SU-DHL-6 (cell line): ENCODE measurements around the gene KIN.

ENCODE experiments used
- H2AFZ ChIP-seq: fragments of 200-600 bp; sonication (generic); 2 replicates; pipeline ENCODE4 v1.6.1; 2014; ENCODE audit warnings: low read depth, mild to moderate bottlenecking, moderate library complexity, mixed read lengths, antibody characterized with exemption, low read length; ENCODE audit not compliant: severe bottlenecking
- H3F3A ChIP-seq: fragments of 200-600 bp; shearing (Covaris generic); 2 replicates; pipeline ENCODE4 v1.6.0; 2016; ENCODE audit warnings: antibody characterized with exemption, mild to moderate bottlenecking; ENCODE audit not compliant: insufficient read depth
- H3K27ac ChIP-seq: fragments of 200-600 bp; sonication (generic); 2 replicates; pipeline ENCODE4 v1.5.1; 2016; ENCODE audit warnings: low read depth, mild to moderate bottlenecking, low read length, moderate library complexity, mixed read lengths
- H3K27me3 ChIP-seq: fragments of 200-600 bp; sonication (generic), shearing (Covaris generic); 2 replicates; pipeline ENCODE4 v1.6.0; 2014; ENCODE audit warnings: mild to moderate bottlenecking, low read length
- H3K36me3 ChIP-seq: fragments of 200-600 bp; sonication (generic); 2 replicates; pipeline ENCODE4 v1.6.1; 2014; ENCODE audit warnings: mild to moderate bottlenecking, low read length, mixed read lengths
- H3K4me2 ChIP-seq: fragments of 300-600, 200-600 bp; shearing (Covaris generic), sonication (generic); 2 replicates; pipeline ENCODE4 v1.6.0; 2014; ENCODE audit warnings: low read length, low read depth, mild to moderate bottlenecking; ENCODE audit not compliant: poor library complexity, severe bottlenecking
- H3K4me3 ChIP-seq: fragments of 200-600 bp; sonication (generic); 2 replicates; pipeline ENCODE4 v1.5.1; 2014; ENCODE audit warnings: antibody characterized with exemption, low read length, mild to moderate bottlenecking, mixed read lengths; ENCODE audit not compliant: insufficient read depth, poor library complexity, severe bottlenecking
- H3K79me2 ChIP-seq: fragments of 200-600 bp; sonication (generic); 2 replicates; pipeline ENCODE4 v1.6.1; 2014; ENCODE audit warnings: mild to moderate bottlenecking, low read length, moderate library complexity; ENCODE audit not compliant: insufficient read depth
- H3K9ac ChIP-seq: fragments of 200-600 bp; sonication (generic); 2 replicates; pipeline ENCODE4 v1.7.0; 2014; ENCODE audit warnings: mild to moderate bottlenecking, low read length
- H3K9me2 ChIP-seq: fragments of 200-600 bp; sonication (generic); replicated peaks from 2 replicates; pipeline ENCODE4 v1.6.1; 2014; ENCODE audit warnings: low read length; ENCODE audit not compliant: insufficient read depth
- H3K9me3 ChIP-seq: fragments of 200-600 bp; sonication (generic); 2 replicates; pipeline ENCODE4 v1.6.1; 2014; ENCODE audit warnings: low read length, mixed read lengths; ENCODE audit not compliant: insufficient read depth
- H4K20me1 ChIP-seq: fragments of 200-600 bp; sonication (generic); 2 replicates; pipeline ENCODE4 v1.6.1; 2014; ENCODE audit warnings: low read depth, mild to moderate bottlenecking, antibody characterized with exemption, low read length, moderate library complexity, mixed read lengths
- EZH2phosphoT487 ChIP-seq: fragments of 200-600 bp; sonication (generic), shearing (Covaris generic); conservative IDR thresholded peaks from 2 replicates; pipeline ENCODE4 v1.6.1; 2018; ENCODE audit warnings: mild to moderate bottlenecking, antibody characterized with exemption, low read length, moderate library complexity, mixed read lengths
- TF ChIP-seq, protein P1 (sequence below): fragments of 200-600 bp; sonication (generic); IDR thresholded peaks from one replicate; pipeline ENCODE4 v1.5.1; 2017; ENCODE audit warnings: antibody characterized with exemption, mild to moderate bottlenecking, low read length, moderate library complexity; ENCODE audit not compliant: insufficient read depth, poor library complexity, severe bottlenecking

The KIN gene

DNA sequence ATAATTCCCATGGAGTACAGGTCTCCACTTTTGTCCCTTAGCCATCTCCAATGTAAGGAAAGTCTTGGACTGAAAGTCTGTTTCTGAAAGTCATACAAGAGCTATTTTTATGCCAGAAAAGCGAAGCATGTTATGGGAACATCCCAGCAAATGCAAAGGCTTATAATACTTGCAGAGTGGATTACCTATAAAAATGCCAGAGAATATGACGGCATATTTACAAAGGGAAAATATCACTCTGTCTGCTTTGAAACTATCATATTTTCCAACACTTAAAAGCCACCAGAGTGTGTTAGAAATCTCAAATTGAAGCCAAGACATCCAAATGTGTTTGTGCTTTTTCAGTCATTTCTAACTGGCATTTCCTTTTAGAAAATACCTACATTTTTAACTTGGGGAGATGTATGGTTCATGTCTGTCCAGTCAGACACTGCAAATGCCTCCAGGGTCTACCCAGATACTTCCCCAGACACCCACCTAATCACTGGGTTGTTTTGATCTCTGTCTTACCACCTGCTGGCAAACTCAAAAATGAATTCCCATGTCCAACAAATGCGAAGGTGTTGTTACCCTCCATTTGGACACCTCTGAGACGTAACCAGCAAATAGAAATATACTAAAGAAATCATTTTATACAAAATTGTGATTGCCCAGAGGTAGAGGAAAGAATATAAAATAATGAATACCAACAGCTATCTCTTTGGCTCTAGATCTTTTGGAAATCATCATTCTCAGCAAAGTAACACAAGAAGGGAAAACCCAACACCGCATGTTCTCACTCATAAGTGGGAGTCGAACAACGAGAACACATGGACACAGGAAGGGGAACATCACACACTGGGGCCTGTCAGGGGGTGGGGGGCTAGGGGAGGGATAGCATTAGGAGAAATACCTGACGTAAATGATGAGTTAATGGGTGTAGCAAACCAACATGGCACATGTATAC is 83.4 kb downstream of the KIN start:
- no peaks in the 10 kb centered on the region for H3K36me3 ChIP-seq
- H3K9ac ChIP-seq: no peak overlapping the region
- no peak overlapping the region for H3K4me2 ChIP-seq
- no peaks in the 10 kb centered on the region for H3F3A ChIP-seq
- no peaks in the 10 kb centered on the region for H4K20me1 ChIP-seq
- no peaks in the 10 kb centered on the region for H3K9me2 ChIP-seq
- no peaks in the 10 kb centered on the region for H3K9me3 ChIP-seq
- TF ChIP-seq EZH2phosphoT487: no peak
- TF ChIP-seq, protein P1, sequence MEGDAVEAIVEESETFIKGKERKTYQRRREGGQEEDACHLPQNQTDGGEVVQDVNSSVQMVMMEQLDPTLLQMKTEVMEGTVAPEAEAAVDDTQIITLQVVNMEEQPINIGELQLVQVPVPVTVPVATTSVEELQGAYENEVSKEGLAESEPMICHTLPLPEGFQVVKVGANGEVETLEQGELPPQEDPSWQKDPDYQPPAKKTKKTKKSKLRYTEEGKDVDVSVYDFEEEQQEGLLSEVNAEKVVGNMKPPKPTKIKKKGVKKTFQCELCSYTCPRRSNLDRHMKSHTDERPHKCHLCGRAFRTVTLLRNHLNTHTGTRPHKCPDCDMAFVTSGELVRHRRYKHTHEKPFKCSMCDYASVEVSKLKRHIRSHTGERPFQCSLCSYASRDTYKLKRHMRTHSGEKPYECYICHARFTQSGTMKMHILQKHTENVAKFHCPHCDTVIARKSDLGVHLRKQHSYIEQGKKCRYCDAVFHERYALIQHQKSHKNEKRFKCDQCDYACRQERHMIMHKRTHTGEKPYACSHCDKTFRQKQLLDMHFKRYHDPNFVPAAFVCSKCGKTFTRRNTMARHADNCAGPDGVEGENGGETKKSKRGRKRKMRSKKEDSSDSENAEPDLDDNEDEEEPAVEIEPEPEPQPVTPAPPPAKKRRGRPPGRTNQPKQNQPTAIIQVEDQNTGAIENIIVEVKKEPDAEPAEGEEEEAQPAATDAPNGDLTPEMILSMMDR: no peak
- no peaks in the 10 kb centered on the region for H3K27me3 ChIP-seq
- no peak overlapping the region for H3K4me3 ChIP-seq
- H2AFZ ChIP-seq: no peak overlapping the region
- H3K79me2 ChIP-seq: no peaks in the 10 kb centered on the region
- no peak overlapping the region for H3K27ac ChIP-seq

DNA sequence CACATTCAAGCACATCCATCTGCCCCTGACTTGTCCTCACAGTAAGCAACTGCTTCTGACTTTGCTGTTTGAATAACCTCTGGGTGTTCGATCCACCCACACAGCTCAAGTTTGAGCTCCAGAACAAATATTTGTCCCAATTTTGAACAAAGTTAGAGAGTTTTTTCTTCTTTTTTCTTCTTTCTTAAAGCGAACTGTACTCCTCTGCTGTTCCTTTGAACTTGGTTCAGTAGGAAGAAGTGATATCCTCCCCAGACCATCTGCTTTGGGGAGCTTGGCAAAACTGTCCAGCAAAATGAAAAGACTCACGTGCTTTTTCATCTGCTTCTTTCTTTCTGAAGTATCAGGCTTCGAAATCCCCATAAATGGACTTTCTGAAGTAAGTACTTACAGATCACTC is 84.7 kb downstream of the KIN start, which contains the start of gene ITIH2:
ITIH2 (plus strand) TSS at position 177 of the 400 bp plus-strand sequence; CDS start at position 296, 119 bp downstream.
- Histone ChIP-seq H3K36me3 (no peaks in the 10 kb centered on the region), H3K79me2 (no peaks in the 10 kb centered on the region), H3K4me3 (no peak within 1 kb of the TSS), H3K27ac (no peak within 1 kb of the TSS), H4K20me1 (no peaks in the 10 kb centered on the region), H3K9me3 (no peaks in the 10 kb centered on the region), H3K9ac (no peak within 1 kb of the TSS), H3K4me2 (no peak within 1 kb of the TSS), H3K9me2 (no peaks in the 10 kb centered on the region), H3F3A (no peaks in the 10 kb centered on the region), H3K27me3 (no peaks in the 10 kb centered on the region), H2AFZ (no peak within 1 kb of the TSS)
- TF ChIP-seq, protein P1: no peak
- TF ChIP-seq EZH2phosphoT487: no peak

DNA sequence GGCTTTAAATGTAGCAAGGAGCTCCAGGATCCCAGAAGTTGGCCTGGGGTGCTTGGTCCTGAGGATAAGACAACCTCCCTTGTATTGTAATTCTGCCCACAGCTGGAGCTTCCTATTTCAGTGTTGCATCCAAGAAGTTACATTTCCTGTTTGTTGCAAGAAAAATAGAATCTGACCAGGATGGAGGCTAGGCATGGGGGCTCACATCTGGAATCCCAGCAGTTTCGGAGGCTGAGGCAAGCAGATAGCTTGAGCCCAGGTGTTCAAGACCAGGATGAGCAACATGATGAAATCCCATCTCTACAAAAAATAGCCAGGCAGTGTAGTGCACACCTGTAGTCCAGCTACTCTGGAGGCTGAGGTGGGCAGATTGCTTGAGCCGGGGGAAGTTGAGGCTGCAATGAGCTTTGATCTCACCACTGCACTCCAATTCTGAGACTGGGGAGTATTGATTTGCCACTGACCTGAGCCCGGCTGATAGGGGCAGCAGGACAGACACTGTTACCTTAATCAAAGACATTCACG is 85.4 kb downstream of the KIN start:
- no peak overlapping the region for H3K4me2 ChIP-seq
- TF ChIP-seq EZH2phosphoT487: no peak
- TF ChIP-seq, protein P1: no peak
- H2AFZ ChIP-seq: no peak overlapping the region
- H3K27ac ChIP-seq: no peak overlapping the region
- no peaks in the 10 kb centered on the region for H3K9me2 ChIP-seq
- no peaks in the 10 kb centered on the region for H4K20me1 ChIP-seq
- H3K4me3 ChIP-seq: no peak overlapping the region
- no peak overlapping the region for H3K9ac ChIP-seq
- no peaks in the 10 kb centered on the region for H3K27me3 ChIP-seq
- no peaks in the 10 kb centered on the region for H3K9me3 ChIP-seq
- no peaks in the 10 kb centered on the region for H3F3A ChIP-seq
- no peaks in the 10 kb centered on the region for H3K36me3 ChIP-seq
- H3K79me2 ChIP-seq: no peaks in the 10 kb centered on the region
